ENCODE results near the gene PCGF3.

Gene PCGF3

DNA sequence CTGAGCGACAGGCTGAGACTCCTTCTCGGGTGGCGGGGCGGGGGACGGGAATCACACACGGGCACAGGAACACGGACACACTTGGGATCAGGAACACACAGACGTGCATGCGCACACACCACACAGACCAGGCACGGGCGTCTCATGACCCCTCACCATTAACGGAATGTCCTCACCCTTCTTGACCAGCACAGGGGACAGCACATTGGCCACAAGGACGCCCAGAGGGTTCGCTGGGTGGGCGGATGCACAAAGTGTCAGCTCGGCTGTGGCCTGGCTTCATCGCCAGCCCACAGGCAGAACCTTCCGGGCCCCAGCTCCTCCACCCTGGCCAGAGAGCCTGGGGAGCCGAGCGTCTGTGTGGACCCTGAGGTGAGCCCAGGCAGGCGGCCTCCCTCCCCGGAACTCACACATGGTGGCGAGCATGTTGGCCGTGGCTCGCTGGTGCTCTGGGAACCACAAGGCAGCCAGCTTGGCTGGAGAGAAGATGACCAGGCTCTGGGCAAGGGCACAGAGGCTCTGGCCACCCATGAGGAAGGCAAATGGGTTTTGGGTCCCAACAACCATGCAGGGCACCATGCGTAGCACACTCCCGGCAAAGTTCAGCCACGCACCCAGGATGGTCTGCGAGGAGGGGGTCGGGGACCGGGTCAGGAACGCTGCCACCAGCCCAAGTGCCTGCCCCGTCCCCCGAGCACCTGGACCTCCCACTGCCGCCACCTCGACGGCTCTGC is 19.8 kb upstream of the PCGF3 start:
- no peak overlapping the region for H3K9ac ChIP-seq (ENCODE audit: low read depth, low read length, poor library complexity, severe bottlenecking)
- H4K20me1 ChIP-seq (ENCODE audit: insufficient read depth, low read length, poor library complexity, severe bottlenecking): no peaks in the 10 kb centered on the region
- no peaks in the 10 kb centered on the region for H3K36me3 ChIP-seq (ENCODE audit: insufficient read depth, low read length)
- TF ChIP-seq, protein P1, sequence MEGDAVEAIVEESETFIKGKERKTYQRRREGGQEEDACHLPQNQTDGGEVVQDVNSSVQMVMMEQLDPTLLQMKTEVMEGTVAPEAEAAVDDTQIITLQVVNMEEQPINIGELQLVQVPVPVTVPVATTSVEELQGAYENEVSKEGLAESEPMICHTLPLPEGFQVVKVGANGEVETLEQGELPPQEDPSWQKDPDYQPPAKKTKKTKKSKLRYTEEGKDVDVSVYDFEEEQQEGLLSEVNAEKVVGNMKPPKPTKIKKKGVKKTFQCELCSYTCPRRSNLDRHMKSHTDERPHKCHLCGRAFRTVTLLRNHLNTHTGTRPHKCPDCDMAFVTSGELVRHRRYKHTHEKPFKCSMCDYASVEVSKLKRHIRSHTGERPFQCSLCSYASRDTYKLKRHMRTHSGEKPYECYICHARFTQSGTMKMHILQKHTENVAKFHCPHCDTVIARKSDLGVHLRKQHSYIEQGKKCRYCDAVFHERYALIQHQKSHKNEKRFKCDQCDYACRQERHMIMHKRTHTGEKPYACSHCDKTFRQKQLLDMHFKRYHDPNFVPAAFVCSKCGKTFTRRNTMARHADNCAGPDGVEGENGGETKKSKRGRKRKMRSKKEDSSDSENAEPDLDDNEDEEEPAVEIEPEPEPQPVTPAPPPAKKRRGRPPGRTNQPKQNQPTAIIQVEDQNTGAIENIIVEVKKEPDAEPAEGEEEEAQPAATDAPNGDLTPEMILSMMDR (conservative IDR thresholded peaks at IDR 0.05; ENCODE audit: low read length): no peak
- TF ChIP-seq EZH2phosphoT487 (IDR thresholded peaks at IDR 0.05; ENCODE audit: borderline replicate concordance): no peak
- H3K9me2 ChIP-seq (replicated peaks; ENCODE audit: low read depth, low read length): no peaks in the 10 kb centered on the region
- H3K4me2 ChIP-seq (ENCODE audit: low read depth, low read length, poor library complexity, severe bottlenecking): no peak overlapping the region
- H3K4me3 ChIP-seq (ENCODE audit: low read length, poor library complexity, severe bottlenecking): no peak overlapping the region
- H2AFZ ChIP-seq (ENCODE audit: low read length): no peak overlapping the region
- no peaks in the 10 kb centered on the region; the same call in 1 of the 2 replicates for H3K9me3 ChIP-seq (ENCODE audit: insufficient read depth, low read depth, low read length)
- no peaks in the 10 kb centered on the region for H3F3A ChIP-seq (ENCODE audit: low read depth)
- no peaks in the 10 kb centered on the region for H3K79me2 ChIP-seq (ENCODE audit: insufficient read depth, low read length)
- H3K27me3 ChIP-seq (ENCODE audit: insufficient read depth, low read length, poor library complexity, severe bottlenecking): no peaks in the 10 kb centered on the region
- H3K4me1 ChIP-seq (ENCODE audit: insufficient read depth, low read length, poor library complexity, severe bottlenecking): no peaks in the 10 kb centered on the region

DNA sequence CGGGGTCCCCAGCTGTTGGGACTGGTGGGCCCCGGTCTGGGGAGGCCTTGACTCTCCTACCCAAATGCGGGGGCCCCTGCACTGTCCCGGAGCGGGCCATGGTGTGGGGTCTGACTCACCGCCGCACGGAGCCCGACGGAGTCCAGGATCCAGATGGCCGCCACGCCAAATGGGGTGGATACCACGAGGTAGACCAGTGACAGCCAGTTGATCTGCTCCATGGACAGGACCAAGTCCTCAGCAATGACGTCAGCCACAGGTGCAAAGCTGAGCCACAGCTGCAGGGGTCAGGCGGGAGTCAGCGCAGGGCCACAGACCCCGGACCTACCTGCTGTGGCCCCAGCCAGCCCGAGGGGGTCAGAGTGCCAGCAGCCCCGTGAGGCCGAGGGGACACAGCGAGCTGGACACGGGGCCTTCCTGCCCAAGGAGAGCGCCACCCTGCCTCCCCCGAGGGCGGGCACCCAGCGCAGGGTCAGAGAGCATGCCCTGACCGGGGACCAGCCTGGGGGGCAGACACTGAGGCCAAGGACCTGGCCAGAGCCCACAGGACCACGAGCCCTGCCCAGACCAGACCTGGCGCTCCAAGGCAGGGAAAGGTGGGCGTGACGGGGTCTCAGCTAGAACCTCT is 19.1 kb upstream of the PCGF3 start:
- H3K9me3 ChIP-seq (ENCODE audit: insufficient read depth, low read depth, low read length): no peaks in the 10 kb centered on the region; the same call in 1 of the 2 replicates
- H3K36me3 ChIP-seq (ENCODE audit: insufficient read depth, low read length): no peaks in the 10 kb centered on the region
- H3K79me2 ChIP-seq (ENCODE audit: insufficient read depth, low read length): no peaks in the 10 kb centered on the region
- H3K9me2 ChIP-seq (replicated peaks; ENCODE audit: low read depth, low read length): no peaks in the 10 kb centered on the region
- no peak overlapping the region for H3K9ac ChIP-seq (ENCODE audit: low read depth, low read length, poor library complexity, severe bottlenecking)
- no peaks in the 10 kb centered on the region for H3K27me3 ChIP-seq (ENCODE audit: insufficient read depth, low read length, poor library complexity, severe bottlenecking)
- no peaks in the 10 kb centered on the region for H3K4me1 ChIP-seq (ENCODE audit: insufficient read depth, low read length, poor library complexity, severe bottlenecking)
- no peak overlapping the region for H3K4me3 ChIP-seq (ENCODE audit: low read length, poor library complexity, severe bottlenecking)
- TF ChIP-seq EZH2phosphoT487 (IDR thresholded peaks at IDR 0.05; ENCODE audit: borderline replicate concordance): no peak
- TF ChIP-seq, protein P1 (conservative IDR thresholded peaks at IDR 0.05; ENCODE audit: low read length): no peak
- no peak overlapping the region for H2AFZ ChIP-seq (ENCODE audit: low read length)
- no peaks in the 10 kb centered on the region for H4K20me1 ChIP-seq (ENCODE audit: insufficient read depth, low read length, poor library complexity, severe bottlenecking)
- H3F3A ChIP-seq (ENCODE audit: low read depth): no peaks in the 10 kb centered on the region
- no peak overlapping the region for H3K4me2 ChIP-seq (ENCODE audit: low read depth, low read length, poor library complexity, severe bottlenecking)

DNA sequence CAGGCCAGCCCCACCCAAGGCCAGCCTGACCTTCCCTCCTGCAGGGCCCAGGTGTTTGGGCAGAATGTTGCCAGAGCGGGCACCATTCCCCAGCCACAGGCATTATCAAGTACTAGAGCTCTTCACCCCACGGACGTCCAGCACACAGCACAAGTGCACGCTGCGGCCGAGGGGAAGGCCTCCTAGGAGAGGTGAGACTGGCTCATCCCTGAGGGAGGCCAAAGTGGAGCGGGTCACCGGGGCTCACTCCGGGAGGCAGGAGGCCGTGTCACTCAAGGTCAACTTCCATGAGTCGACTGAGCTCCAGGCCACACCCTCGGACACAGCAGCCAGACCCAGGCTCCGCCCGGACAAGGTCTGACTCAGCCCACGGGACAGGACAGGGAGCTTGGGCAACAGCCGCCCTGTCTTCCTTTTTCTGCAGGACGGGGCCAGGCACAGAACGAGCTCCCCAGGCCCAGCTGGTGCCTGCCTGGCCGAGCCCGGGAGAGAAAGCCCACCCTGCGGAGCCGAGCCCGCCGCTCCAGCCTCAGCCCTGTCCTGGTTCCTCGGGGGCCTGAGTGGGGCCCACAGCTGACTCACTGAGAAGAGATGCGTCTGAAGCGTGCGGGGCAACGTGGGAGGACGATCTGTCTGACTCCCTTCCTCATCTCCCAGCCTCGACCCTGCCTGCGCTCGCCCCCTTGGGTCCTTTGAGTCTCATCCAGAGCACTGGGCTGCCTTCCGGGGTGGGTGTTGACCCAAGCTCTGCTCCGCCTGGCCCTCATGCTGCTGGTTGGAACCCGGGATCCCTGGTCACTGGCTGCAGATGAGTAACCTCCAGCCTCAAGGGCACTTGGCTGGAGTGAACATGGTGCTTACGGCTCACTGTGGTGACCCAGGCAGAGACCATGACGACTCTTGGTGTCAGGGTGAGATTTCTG is 18.3 kb upstream of the PCGF3 start:
- Histone ChIP-seq H3K4me2 (ENCODE audit: low read depth, low read length, poor library complexity, severe bottlenecking) (no peak overlapping the region), H3K9me2 (replicated peaks; ENCODE audit: low read depth, low read length) (no peaks in the 10 kb centered on the region), H3K4me1 (ENCODE audit: insufficient read depth, low read length, poor library complexity, severe bottlenecking) (no peaks in the 10 kb centered on the region), H4K20me1 (ENCODE audit: insufficient read depth, low read length, poor library complexity, severe bottlenecking) (no peaks in the 10 kb centered on the region), H3K9me3 (ENCODE audit: insufficient read depth, low read depth, low read length) (no peaks in the 10 kb centered on the region; the same call in 1 of the 2 replicates), H3K79me2 (ENCODE audit: insufficient read depth, low read length) (no peaks in the 10 kb centered on the region), H3K4me3 (ENCODE audit: low read length, poor library complexity, severe bottlenecking) (no peak overlapping the region), H2AFZ (ENCODE audit: low read length) (no peak overlapping the region), H3K27me3 (ENCODE audit: insufficient read depth, low read length, poor library complexity, severe bottlenecking) (no peaks in the 10 kb centered on the region), H3K36me3 (ENCODE audit: insufficient read depth, low read length) (no peaks in the 10 kb centered on the region), H3K9ac (ENCODE audit: low read depth, low read length, poor library complexity, severe bottlenecking) (no peak overlapping the region), H3F3A (ENCODE audit: low read depth) (no peaks in the 10 kb centered on the region)
- TF ChIP-seq, protein P1 (conservative IDR thresholded peaks at IDR 0.05; ENCODE audit: low read length): no peak
- no peak for TF ChIP-seq EZH2phosphoT487 (IDR thresholded peaks at IDR 0.05; ENCODE audit: borderline replicate concordance)

Measured in Loucy (cell line).